Activated CD8-positive, alpha-beta T cell treated with anti-CD3 and anti-CD28 coated beads for 36 hours (primary cell): ENCODE measurements around the gene KNDC1. TPM values are rescaled to one million over a fixed set of nuclear protein-coding genes. Genes with fewer than 3 reads are reported as not detected.

Experiments used
- ATAC-seq: fragments of 200-7000 bp; cut with Tn5 transposase; one replicate; pipeline ENCODE4 v1.10.0; 2021; ENCODE audit warnings: mild to moderate bottlenecking, moderate library complexity
- CTCF ChIA-PET: fragments of 350-600 bp; sonication (Branson Sonifier 250); formaldehyde crosslinking; loops from one replicate; lab custom pipeline; 2021; ENCODE audit warnings: antibody characterized with exemption; lab: Charles Lee
- POLR2A ChIA-PET: fragments of 350-600 bp; sonication (Branson Sonifier 250); formaldehyde crosslinking; loops from one replicate; lab custom pipeline; 2021; ENCODE audit warnings: antibody characterized with exemption; lab: Charles Lee
- DNase-seq: peaks from one replicate; pipeline ENCODE4 v3.0.0-alpha.2; 2020
- H3K27ac Mint-ChIP-seq: one replicate; pipeline ENCODE4 v1.8.0; 2021; ENCODE audit warnings: mild to moderate bottlenecking, mixed read lengths
- H3K27me3 Mint-ChIP-seq: one replicate; pipeline ENCODE4 v1.8.0; 2021; ENCODE audit warnings: mixed read lengths
- H3K36me3 Mint-ChIP-seq: one replicate; pipeline ENCODE4 v1.8.0; 2021; ENCODE audit warnings: low read depth, mixed read lengths
- H3K4me1 Mint-ChIP-seq: one replicate; pipeline ENCODE4 v1.8.0; 2021; ENCODE audit warnings: low read depth, mixed read lengths
- H3K4me3 Mint-ChIP-seq: one replicate; pipeline ENCODE4 v1.8.0; 2021; ENCODE audit warnings: mild to moderate bottlenecking, moderate library complexity, mixed read lengths
- H3K9me3 Mint-ChIP-seq: one replicate; pipeline ENCODE4 v1.8.0; 2021; ENCODE audit warnings: mixed read lengths
- CTCF ChIP-seq: fragments of 200-600 bp; IDR thresholded peaks from one replicate; pipeline ENCODE4 v1.8.0; 2022; ENCODE audit warnings: antibody characterized with exemption, mild to moderate bottlenecking
- intact Hi-C: fragments of 100-400 bp; cut with micrococcal nuclease; formaldehyde crosslinking; loops from one replicate; pipeline ENCODE4 v1.10.0; 2022
- total RNA-seq, 2 experiments: library from RNA; stranded (reverse); gene quantifications; one replicate each; pipeline ENCODE4 v1.2.3, GENCODE V29; 2021

The KNDC1 gene
- total RNA-seq, 2 experiments from 2014 or later = not detected

GRCh38 chr10:133183646-133184378 is 23.8 kb downstream of the KNDC1 start:
- no peaks in the 10 kb centered on the region for H3K4me1 Mint-ChIP-seq
- ATAC-seq (no peak), DNase-seq (no peak)
- TF ChIP-seq CTCF = no peak
- H3K4me3 Mint-ChIP-seq = no peak overlapping the region
- ChIA-PET CTCF (no interaction called here), POLR2A (no interaction called here)
- H3K36me3 Mint-ChIP-seq = no peaks in the 10 kb centered on the region
- H3K27ac Mint-ChIP-seq = no peak overlapping the region
- no peaks in the 10 kb centered on the region for H3K9me3 Mint-ChIP-seq
- no peaks in the 10 kb centered on the region for H3K27me3 Mint-ChIP-seq
- intact Hi-C loops = no loop called here

DNA sequence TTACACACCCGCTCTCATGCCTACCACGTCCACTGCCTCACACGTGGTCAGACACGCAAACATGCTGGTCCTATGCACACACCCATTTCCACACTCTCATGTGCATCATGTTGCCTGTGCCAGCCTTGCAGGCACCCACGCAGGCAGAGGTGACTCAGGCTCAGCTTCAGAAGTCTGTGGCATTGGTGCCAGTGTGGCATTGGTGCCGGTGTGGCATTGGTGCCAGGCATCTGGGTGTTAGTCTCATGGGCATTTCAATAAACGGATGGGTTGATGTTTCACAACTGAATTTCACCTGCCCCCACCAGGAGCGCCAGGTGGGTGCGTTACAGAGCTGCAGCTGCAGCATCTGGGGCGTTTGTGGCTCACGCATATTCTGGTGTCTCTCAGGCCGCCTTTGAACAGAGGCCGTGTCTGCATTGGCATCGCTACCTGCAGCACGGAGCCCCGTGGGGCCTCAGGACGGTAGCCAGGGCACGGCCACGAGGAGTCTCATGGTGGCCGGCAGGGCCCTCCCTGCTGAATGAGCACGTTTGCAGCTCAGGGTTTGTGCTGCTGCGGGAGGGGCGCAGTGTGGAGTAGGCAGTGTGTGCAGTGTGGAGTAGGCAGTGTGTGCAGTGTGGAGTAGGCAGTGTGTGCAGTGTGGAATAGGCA is 24.7 kb downstream of the KNDC1 start:
- DNase-seq (no peak), ATAC-seq (no peak)
- H3K4me3 Mint-ChIP-seq = no peak overlapping the region

GRCh38 chr10:133185421-133185820 is 25.4 kb downstream of the KNDC1 start:
- intact Hi-C loops = no loop called here

More for the DNA sequence above, 24.7 kb downstream of the KNDC1 start:
- intact Hi-C loops = no loop called here
- no peaks in the 10 kb centered on the region for H3K36me3 Mint-ChIP-seq
- no peaks in the 10 kb centered on the region for H3K4me1 Mint-ChIP-seq
- no peak for TF ChIP-seq CTCF
- no peak overlapping the region for H3K27ac Mint-ChIP-seq
- H3K9me3 Mint-ChIP-seq = no peaks in the 10 kb centered on the region
- ChIA-PET POLR2A (no interaction called here), CTCF (no interaction called here)
- H3K27me3 Mint-ChIP-seq = no peaks in the 10 kb centered on the region

GRCh38 chr10:133185916-133186315 is 25.9 kb downstream of the KNDC1 start:
- intact Hi-C loops = no loop called here
- Mint-ChIP-seq H3K27me3 (no peaks in the 10 kb centered on the region), H3K36me3 (no peaks in the 10 kb centered on the region), H3K9me3 (no peaks in the 10 kb centered on the region), H3K4me1 (no peaks in the 10 kb centered on the region), H3K27ac (no peak overlapping the region), H3K4me3 (no peak overlapping the region)
- DNase-seq (no peak), ATAC-seq (no peak)
- POLR2A ChIA-PET = no interaction called here
- TF ChIP-seq CTCF = no peak
- CTCF ChIA-PET = no interaction called here

More at GRCh38 chr10:133185421-133185820, 25.4 kb downstream of the KNDC1 start:
- no peak overlapping the region for H3K4me3 Mint-ChIP-seq
- H3K27me3 Mint-ChIP-seq = no peaks in the 10 kb centered on the region
- no peaks in the 10 kb centered on the region for H3K36me3 Mint-ChIP-seq
- H3K4me1 Mint-ChIP-seq = no peaks in the 10 kb centered on the region
- CTCF ChIA-PET = no interaction called here
- no peaks in the 10 kb centered on the region for H3K9me3 Mint-ChIP-seq
- H3K27ac Mint-ChIP-seq = no peak overlapping the region
- TF ChIP-seq CTCF = no peak
- ATAC-seq = no peak
- no peak for DNase-seq
- POLR2A ChIA-PET = no interaction called here

DNA sequence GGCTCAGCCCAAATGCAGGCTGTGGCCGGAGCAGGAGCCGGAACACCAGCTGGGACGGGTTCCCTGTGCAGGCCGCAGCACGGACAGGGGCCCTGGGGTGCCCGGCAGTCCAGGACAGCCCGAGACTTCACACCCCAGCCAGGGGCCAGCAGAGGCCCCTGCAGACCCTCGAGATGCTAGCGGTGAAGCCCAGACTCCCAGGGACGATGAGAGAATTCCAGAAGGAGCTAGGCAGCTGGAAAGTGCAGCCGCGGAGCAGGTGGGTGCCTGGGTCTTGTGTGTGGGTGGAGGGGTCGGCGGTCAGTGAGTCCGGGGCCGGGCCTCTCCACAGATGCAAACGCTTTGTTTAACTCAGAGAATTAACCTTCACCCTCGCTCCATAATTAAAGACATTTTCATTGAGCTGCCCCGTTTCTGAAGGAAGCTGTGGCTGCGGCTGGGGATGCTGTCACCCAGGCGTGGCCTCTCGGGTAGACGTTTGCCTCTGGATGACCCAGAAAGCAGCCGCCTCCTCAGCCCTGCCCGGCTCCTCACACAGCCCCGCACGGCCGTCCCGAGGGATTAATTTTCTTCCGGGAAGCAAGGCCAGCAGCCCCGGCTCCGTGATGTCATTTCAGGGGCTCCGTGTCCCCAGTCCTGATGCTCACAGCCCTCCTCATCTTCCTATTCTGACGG is 26.5 kb downstream of the KNDC1 start:
- Mint-ChIP-seq H3K27me3 (no peaks in the 10 kb centered on the region), H3K4me3 (no peak overlapping the region), H3K36me3 (no peaks in the 10 kb centered on the region), H3K27ac (no peak overlapping the region), H3K9me3 (no peaks in the 10 kb centered on the region), H3K4me1 (no peaks in the 10 kb centered on the region)
- ChIA-PET POLR2A (no interaction called here), CTCF (no interaction called here)
- intact Hi-C loops = no loop called here
- DNase-seq = no peak
- no peak for ATAC-seq
- TF ChIP-seq CTCF = no peak
